HTERT RPE-1 (cell line): ENCODE data around the gene H6PD.

Experiments
- in situ Hi-C: fragments of 300-500 bp; cut with MboI; formaldehyde crosslinking; loops from 4 replicates; pipeline ENCODE4 v1.14.3; 2020; ENCODE audit warnings: low sequenced_read_pairs

The H6PD gene

GRCh38 chr1:9314111-9314510 is 79.5 kb downstream of the H6PD start:
- in situ Hi-C loops = no loop called here

- in situ Hi-C loops = no loop called here
Measured at GRCh38 chr1:9314711-9315379, 80.3 kb downstream of the H6PD start.

GRCh38 chr1:9315411-9316079 is 81.0 kb downstream of the H6PD start:
- in situ Hi-C loops = no loop called here

- in situ Hi-C loops = no loop called here
Measured at GRCh38 chr1:9316080-9316444, 81.5 kb downstream of the H6PD start.

GRCh38 chr1:9316512-9316911 is 81.9 kb downstream of the H6PD start:
- in situ Hi-C loops = no loop called here

- in situ Hi-C loops = no loop called here
Measured at GRCh38 chr1:9317072-9317471, 82.5 kb downstream of the H6PD start.

- in situ Hi-C loops = no loop called here
Measured at GRCh38 chr1:9317591-9318417, 83.2 kb downstream of the H6PD start.

GRCh38 chr1:9319208-9319788 is 84.7 kb downstream of the H6PD start:
- in situ Hi-C loops = no loop called here

- in situ Hi-C loops = no loop called here
Measured at GRCh38 chr1:9319789-9320519, 85.4 kb downstream of the H6PD start.
